IPS DF 4.7 (cell line): ENCODE results near the gene TAGLN.

Experiments used
- DNase-seq: peaks from one replicate; pipeline ENCODE4 v3.0.0-alpha.2; 2013; ENCODE audit warnings: low spot score; ENCODE audit errors: extremely low read depth

TAGLN gene

DNA sequence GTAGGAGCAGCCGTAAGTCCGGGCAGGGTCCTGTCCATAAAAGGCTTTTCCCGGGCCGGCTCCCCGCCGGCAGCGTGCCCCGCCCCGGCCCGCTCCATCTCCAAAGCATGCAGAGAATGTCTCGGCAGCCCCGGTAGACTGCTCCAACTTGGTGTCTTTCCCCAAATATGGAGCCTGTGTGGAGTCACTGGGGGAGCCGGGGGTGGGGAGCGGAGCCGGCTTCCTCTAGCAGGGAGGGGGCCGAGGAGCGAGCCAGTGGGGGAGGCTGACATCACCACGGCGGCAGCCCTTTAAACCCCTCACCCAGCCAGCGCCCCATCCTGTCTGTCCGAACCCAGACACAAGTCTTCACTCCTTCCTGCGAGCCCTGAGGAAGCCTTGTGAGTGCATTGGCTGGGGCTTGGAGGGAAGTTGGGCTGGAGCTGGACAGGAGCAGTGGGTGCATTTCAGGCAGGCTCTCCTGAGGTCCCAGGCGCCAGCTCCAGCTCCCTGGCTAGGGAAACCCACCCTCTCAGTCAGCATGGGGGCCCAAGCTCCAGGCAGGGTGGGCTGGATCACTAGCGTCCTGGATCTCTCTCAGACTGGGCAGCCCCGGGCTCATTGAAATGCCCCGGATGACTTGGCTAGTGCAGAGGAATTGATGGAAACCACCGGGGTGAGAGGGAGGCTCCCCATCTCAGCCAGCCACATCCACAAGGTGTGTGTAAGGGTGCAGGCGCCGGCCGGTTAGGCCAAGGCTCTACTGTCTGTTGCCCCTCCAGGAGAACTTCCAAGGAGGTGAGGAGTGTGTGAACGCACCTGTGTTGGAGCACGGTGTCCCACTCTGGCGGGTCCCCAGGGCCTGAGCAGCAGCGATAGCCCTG, at the start of gene TAGLN:
Gene TAGLN (plus strand): TSS at position 318 of the 863 bp plus-strand sequence. CDS start 3,644 bp downstream, outside the sequence.
- DNase-seq: no peak

- DNase-seq: no peak
Measured at GRCh38 chr11:117152066-117152465, 47.1 kb upstream of the TAGLN start.

DNA sequence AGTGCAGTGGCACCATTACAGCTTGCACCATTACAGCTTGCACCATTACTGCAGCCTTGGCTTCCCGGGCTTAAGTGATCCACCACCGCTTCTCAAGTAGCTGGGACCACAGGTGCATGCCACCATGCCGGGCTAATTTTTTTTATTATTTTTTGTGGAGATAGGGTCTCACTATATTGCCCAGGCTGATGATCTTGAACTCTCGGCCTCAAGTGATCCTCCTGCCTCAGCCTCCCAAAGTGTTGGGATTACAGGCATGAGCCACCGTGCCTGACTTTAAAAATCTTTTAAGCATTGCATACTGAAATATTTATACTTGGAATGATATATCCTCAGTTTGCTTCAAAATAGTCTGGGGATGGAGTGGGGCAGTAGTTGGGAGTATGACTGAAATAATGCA, 44.7 kb upstream of the TAGLN start:
- no peak for DNase-seq

GRCh38 chr11:117157507-117157906, 41.7 kb upstream of the TAGLN start:
- DNase-seq: no peak

GRCh38 chr11:117159892-117160291, 39.3 kb upstream of the TAGLN start:
- no peak for DNase-seq

DNA sequence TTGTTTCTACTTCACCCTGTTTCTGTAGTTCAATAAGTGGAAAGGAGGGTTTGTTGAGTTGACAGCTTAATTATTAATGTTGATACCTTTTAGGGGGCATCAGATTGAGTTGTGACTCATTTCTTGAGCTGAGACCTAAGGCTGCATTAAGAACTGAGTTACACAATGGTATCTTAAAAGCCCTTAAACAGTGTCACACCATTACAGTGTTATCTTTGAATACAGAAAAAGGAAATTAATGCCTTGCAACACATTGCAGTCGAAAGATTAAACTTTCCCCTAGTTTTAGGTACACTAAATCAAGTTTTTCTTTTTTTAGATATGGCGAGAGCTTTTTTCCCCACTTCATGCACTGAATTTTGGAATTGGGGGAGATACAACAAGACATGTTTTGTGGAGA, 38.3 kb upstream of the TAGLN start:
- no peak for DNase-seq

GRCh38 chr11:117166491-117166890, 32.7 kb upstream of the TAGLN start:
- no peak for DNase-seq

DNA sequence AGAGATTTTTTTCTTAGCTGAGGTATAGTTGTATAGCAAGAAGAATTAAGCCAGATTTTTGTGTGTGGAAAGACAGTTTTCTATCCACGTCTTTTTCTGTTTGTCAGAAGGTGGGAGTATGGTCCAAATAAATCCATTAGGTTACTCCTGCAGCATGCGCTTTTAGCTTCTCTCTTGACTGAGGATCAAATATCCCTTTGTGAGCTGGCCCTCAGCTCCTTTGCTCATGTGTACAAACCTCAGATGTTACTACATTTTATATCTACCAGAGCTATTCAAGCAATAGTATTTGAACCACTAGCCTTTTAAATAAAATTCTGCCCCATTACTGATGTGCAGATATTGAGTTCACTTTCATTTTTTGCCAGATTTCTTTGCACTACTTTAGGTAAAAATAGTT, 29.4 kb upstream of the TAGLN start:
- no peak for DNase-seq

DNA sequence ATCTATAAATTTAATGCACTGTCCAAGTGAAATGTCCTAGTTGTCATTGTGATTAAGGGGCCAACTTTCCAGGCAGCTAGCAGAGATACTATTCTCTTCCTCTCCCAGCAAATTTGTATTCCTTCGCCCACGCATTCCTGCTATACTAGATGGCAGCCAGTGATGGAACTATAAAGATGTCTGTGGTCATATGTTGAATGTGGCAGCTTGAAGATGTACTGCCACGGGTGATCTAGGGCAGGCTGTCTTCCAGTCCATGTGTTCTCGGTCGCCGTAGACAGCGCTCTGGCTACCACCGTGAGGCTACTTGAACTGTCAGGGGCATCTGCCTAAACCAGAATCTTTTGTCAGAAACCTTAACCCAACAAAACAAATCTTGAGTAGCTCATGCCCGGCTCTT, 29.0 kb upstream of the TAGLN start:
- no peak for DNase-seq

GRCh38 chr11:117171007-117171403, 28.2 kb upstream of the TAGLN start:
- DNase-seq: no peak

- DNase-seq: no peak
Measured at GRCh38 chr11:117171404-117172061, 27.6 kb upstream of the TAGLN start.

GRCh38 chr11:117172724-117173421, 26.3 kb upstream of the TAGLN start:
- no peak for DNase-seq

DNA sequence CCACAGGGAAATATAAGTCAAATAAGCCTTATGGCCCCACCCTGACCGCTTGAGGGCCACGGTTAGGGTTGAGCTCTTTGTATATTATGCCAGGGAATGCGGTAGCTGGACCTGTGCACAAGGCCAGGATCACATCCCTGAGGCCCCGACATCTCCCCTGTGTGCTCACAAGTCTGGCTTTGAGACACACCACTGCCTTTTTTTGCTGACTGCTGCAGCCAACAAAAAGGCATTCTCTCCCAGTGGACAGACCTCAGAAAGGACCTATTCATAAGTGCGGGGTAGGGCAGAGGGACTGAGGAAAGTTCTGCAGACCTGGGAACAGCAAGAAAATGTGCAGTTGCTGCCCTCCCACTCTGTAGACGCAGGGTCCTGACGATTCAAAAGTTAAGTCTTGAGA, 24.1 kb upstream of the TAGLN start:
- no peak for DNase-seq

GRCh38 chr11:117175781-117176180, 23.4 kb upstream of the TAGLN start:
- DNase-seq: no peak

DNA sequence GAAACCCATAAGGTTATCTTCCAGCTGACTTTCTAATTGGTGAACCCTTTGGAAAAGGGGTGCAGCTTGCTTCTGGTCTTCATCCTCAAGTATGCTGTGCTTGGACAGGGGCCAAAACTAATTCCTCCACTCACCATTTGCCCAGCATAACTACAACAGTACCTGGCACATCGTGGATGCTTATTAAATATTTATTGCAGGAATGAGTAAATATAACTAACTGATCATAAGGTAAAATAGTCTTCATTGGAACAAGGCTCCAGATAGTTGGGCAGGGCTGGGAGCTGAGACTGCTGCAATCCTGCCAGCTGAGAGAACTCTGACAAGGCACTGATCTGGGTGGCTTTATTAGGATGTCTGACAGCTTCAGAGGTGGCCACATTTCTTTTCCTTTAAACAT, 23.0 kb upstream of the TAGLN start:
- DNase-seq: no peak

DNA sequence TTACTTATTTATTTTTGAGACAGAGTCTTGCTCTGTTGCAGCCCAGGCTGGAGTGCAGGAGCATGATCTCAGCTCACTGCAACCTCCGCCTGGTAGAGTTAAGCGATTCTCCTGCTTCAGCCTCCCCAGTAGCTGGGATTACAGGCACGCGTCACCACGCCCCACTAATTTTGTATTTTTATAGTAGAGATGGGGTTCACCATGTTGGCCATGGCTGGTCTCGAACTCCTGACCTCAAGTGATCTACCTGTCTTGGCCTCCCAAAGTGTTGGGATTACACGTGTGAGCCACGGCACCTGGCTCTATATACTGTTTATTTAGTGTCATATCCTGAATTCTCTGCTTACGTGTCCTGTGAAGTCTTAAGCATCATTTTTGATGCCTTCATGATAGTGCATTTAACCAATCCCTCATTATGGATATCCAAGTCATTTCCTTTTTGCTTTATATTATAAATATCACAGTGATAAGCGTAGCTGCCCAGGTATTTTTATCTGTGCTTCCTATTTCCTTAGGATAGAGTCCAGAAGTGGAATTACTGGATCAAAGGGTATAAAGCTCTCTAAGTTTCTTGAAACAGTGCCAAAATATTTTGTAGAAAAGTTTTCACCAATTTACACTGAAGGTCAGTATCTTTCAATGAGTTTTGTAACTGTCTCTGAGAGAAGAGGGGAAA, 21.5 kb upstream of the TAGLN start:
- DNase-seq: no peak

- peak; percentile 92 for DNase-seq
Measured at GRCh38 chr11:117178210-117179034, 20.7 kb upstream of the TAGLN start, which contains the start of gene SIDT2. Gene SIDT2 (plus strand): TSS chr11:117178743. CDS start chr11:117179264, 521 bp downstream.

DNA sequence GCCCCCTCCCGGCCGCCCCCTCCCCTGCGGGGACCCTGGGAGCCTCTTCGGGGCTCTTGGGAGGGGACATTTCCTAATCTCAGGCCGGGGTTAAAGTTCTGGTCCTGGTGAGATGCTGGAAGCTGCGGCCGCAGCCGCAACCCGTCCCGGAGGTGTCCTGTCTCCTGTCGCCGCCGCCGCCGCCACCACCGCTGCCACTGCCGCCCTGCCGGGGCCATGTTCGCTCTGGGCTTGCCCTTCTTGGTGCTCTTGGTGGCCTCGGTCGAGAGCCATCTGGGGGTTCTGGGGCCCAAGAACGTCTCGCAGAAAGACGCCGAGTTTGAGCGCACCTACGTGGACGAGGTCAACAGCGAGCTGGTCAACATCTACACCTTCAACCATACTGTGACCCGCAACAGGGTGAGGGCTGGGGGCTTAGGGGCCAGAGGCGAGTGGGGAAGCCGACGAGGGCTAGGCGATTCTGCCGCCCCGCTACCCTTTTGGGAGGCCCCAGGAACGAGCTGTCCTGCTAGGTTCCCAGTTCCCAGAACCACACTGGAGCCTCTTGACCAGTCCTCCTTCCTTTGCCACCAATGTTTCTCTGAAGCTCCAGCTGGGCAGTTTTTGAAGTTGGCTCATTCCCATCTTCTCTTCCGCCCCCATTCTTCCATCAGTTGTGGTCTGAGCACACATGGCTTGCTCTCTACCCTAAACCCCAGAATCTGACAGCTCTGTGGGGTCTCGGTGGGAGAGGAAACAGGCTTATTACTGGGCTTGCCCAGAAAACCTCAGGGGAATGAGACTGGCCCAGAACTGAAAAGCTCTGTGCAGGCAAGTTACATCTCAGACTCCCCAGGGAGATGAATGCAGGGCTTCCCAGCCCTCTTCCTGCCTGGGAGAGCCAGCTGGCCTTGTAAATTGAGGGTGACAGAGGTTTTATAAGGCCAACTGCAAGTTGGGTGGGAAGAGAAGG, 19.8 kb upstream of the TAGLN start:
- no peak for DNase-seq

DNA sequence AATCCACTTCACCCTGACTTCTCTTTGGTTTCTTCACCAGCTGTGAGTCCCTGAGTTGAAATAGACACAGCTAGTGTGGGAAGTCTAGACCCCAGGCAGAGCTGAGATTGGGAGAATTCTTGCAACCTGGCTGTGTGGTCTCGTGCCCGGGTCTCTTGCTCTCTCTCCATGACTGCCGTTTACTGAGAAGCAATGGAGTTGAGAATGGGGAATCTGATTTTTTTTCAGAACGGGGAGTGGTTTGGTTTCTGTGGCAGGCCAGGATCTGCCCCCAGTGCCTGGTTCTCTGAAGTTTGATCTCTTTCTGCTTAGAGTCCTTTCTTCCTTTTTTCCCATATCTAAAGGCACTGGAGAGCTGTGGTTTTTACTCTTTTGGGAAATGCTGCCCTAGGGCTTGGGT, 19.1 kb upstream of the TAGLN start:
- DNase-seq: no peak
